Activated CD4-positive, CD25-positive, alpha-beta regulatory T cell treated with anti-CD3 and anti-CD28 coated beads, Interleukin-2, amount 50 U/mL, for 16 hours (primary cell): ENCODE data around the gene HIC1.

Experiments
- DNase-seq: peaks from one replicate; pipeline ENCODE4 v3.0.0-alpha.2; 2020; ENCODE audit warnings: low read depth, low spot score

HIC1 gene

GRCh38 chr17:2076087-2076984 lies 21.4 kb downstream of the HIC1 start:
- no peak for DNase-seq

DNA sequence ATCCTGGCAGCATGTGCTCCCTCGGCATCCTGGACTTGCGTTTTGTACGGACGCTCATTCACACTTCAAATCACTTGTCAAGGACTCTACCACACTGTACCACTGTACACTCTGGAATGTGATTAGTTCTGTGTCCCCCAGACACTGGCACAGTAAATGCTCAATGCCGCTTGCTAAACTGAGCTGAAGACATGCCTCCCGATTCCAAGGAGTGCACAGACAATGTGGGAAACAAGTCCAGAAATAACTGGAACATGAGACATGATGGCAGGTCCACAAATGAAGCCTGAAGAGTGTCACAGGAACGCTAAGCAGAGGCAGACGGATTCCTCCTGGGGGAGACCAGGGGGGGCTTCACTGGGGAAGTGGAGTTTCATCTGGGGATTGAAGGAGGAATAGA lies 22.1 kb downstream of the HIC1 start:
- no peak for DNase-seq

DNA sequence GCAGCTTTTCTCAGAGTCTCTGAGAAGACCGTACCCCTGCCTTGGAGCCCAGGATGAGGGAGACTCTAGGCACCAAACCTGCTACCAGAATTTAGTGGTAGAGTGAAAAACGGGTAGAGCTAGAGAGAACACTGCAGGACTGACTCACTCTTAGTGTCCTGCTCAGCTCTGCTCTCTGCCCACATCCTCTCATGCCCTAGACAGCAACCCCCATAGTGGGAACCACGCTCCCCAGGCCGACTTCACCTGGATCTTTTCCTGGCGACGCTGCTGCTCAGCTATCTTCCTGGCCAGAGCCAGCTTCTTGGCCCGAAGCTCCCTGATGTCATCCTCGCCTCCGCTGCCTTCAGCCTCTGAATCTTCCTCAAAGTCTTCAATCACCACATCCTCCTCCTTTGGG lies 26.7 kb downstream of the HIC1 start:
- DNase-seq = no peak

- no peak for DNase-seq
Observed at GRCh38 chr17:2082003-2082781, 27.3 kb downstream of the HIC1 start.

DNA sequence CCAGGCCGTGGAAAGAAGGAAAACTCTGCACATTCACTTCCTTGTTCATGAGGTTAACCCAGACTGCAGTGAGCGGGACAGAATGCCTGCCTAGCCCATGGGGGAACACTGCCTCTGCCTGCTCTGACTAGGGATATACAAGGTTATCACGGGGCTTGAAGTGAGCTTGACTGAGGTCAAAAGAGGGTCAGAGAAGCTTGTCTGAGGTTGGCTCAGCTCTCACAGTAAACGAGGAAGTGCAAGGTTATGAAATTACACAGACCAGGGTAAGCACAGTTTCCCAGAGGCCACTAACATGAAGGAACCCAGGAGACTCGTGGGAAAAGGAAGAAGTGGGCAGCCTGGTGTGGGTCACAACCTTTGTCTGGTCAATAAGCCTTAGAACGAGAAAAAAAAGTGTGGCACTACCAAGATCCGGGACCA lies 28.7 kb downstream of the HIC1 start:
- DNase-seq = no peak

GRCh38 chr17:2084036-2084765 lies 29.3 kb downstream of the HIC1 start:
- DNase-seq = no peak

DNA sequence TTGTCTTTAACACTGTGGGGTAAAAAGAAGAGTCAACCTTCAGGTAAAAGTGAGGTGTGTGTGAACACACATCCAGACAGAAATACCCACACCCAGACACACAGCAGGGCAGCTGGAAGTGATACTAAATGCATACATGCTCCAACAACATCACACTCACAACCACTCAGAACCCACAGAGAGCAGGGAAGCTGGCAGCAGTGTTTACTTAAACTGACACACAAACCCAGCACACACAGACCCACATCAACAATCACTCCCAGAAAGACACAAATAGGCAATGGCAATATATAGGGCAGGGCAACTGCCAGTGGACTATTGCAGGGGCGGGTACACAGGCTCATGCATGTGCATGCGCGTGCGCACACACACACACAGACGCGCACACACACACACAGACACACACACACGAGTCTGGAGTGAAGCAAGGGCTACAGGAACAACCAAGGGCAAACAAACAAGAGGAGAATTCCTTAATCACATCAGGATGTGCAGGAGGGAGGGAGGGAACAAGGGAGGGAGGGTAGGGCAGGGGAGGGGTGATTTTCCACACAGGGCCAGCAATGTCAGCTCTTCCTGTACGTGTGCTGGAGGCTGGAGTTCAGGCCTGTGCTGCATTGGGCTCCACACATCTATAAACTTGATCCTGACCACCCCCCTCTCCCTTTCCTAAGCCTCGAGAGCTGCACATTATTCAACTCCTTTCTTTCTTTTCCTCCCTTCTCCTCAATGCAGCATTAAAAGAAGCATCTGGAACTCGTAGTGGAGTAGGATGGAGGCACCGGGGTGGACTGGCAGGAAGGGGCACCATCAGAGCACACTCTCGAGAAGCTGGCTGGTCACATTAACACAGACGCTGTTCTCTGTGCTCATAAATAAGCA lies 30.1 kb downstream of the HIC1 start:
- no peak for DNase-seq

DNA sequence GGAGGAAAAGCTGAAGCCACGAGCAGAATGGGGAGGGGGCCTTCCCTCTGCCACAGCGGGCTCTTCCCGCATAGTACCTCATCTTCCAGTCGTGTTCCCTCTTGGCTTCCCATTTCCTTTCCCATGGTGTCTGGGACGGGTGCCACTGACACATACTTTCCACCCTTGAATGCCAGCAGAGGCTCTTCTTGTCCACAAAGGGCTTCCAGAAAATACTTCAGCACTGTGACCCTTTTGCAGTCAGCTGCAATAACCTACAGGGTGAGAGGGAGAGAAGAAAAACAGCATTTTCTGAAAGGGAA lies 30.7 kb downstream of the HIC1 start:
- DNase-seq = no peak

- DNase-seq = no peak
Observed at GRCh38 chr17:2086306-2086705, 31.4 kb downstream of the HIC1 start.

GRCh38 chr17:2087597-2088211 lies 32.8 kb downstream of the HIC1 start:
- DNase-seq = no peak

GRCh38 chr17:2089021-2089422 lies 34.1 kb downstream of the HIC1 start:
- no peak for DNase-seq

- DNase-seq = no peak
Observed at GRCh38 chr17:2090210-2090641, 35.3 kb downstream of the HIC1 start.

GRCh38 chr17:2090804-2091534 lies 36.1 kb downstream of the HIC1 start:
- DNase-seq = no peak

- no peak for DNase-seq
Observed at GRCh38 chr17:2092253-2092652, 37.4 kb downstream of the HIC1 start.

DNA sequence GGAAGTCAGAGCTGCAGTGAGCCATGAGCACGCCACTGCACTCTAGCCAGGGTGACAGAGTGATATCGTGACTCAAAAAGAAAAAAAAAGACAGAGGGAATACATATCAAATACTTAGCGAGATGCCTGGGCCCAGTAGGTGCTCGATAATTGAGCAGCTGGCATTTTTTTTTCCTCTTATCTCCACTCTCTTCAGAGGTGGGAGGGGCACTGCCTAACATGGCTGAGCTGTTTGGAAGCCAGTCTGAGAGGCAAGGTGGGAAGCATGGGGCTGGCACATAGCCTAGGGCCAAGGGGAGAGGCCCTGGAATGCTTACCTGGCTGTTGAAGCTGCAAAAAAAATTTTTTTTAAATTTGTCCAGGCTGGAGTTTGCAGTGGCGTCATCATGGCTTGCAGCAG lies 38.4 kb downstream of the HIC1 start:
- no peak for DNase-seq

- no peak for DNase-seq
Observed at GRCh38 chr17:2094891-2095535, 40.1 kb downstream of the HIC1 start.

- DNase-seq = no peak
Observed at GRCh38 chr17:2095536-2095910, 40.6 kb downstream of the HIC1 start.

DNA sequence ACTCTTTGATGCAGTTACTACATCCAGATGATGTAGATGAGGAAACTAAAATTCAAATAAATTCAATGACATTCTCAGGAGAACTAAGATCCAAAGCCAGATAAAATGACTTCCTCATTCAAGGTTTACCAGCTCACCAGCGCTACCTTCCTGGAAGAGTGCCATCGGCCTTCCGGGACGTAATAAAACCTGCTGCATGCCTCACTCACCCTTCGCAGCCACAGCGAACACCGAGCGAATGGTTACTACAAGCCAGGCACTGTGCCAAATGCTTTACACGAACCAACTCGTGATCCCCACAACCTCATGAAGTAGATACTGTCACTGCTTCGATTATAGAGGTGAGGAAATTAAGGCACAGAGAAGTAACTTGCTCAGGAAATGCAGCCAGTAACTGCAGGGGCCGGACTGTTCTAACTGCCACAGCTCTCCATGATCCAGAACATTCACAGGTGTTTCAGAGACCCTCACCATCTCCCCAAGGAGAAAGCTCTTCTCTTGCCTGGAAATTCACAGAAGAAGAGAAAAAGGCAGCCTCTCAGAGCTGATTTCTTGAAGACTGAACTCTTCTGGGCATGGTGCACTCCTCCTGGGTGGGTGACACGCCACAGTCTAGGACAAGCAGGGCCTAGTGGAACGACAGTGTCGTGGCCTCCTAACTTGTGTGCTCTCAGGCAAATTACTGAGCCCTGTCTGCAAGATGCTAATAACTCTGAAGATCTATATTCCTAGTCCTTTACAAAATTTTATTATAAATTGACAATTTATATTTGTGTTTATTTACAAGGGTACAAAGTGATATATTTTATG lies 46.8 kb downstream of the HIC1 start:
- no peak for DNase-seq
